CD14-positive monocyte (primary cell): ENCODE data around the gene RFTN2. TPM values are rescaled to one million over a fixed set of nuclear protein-coding genes. Genes with fewer than 3 reads are reported as not detected.

Experiments used
- DNase-seq, 3 donors: peaks; one replicate each; pipeline ENCODE4 v3.0.0-alpha.2; 2011 to 2022
- H2AFZ ChIP-seq: 2 replicates; pipeline ENCODE4 v1.6.0; 2012; ENCODE audit warnings: mild to moderate bottlenecking, low read depth, low read length, inconsistent platforms; ENCODE audit not compliant: insufficient read depth, poor library complexity, severe bottlenecking
- H3K27ac ChIP-seq, 2 donors: 1 replicate in 1 of 2; 2 replicates in 1 of 2; pipeline ENCODE4 v1.5.1; 2012 to 2013; ENCODE audit warnings: low read length in 2 of 2, control low read depth in 1 of 2, inconsistent platforms in 1 of 2, low read depth in 1 of 2, mild to moderate bottlenecking in 1 of 2
- H3K27me3 ChIP-seq, 2 donors: one replicate each; pipeline versions ENCODE4 v1.6.0 to v1.6.1; 2011 to 2013; ENCODE audit warnings: low read length in 2 of 2; ENCODE audit not compliant: control insufficient read depth in 2 of 2, insufficient read depth in 2 of 2
- H3K36me3 ChIP-seq, 2 donors: replicated peaks in 1 of 2; 1 replicate in 1 of 2; 2 replicates in 1 of 2; pipeline versions ENCODE4 v1.5.1 to v1.6.1; 2012 to 2013; ENCODE audit warnings: low read length in 2 of 2, control low read depth in 1 of 2, inconsistent platforms in 1 of 2, mild to moderate bottlenecking in 1 of 2; ENCODE audit not compliant: insufficient read depth in 2 of 2, control insufficient read depth in 1 of 2
- H3K4me1 ChIP-seq, 2 donors: 1 replicate in 1 of 2; 2 replicates in 1 of 2; pipeline versions ENCODE4 v1.5.1 to v1.6.1; 2012 to 2013; ENCODE audit warnings: low read length in 2 of 2, control low read depth in 1 of 2, inconsistent platforms in 1 of 2, mild to moderate bottlenecking in 1 of 2, moderate library complexity in 1 of 2; ENCODE audit not compliant: insufficient read depth in 2 of 2, control insufficient read depth in 1 of 2
- H3K4me2 ChIP-seq: replicated peaks from 2 replicates; pipeline ENCODE3; 2012; ENCODE audit warnings: low read length, moderate library complexity, mild to moderate bottlenecking; ENCODE audit not compliant: poor library complexity, severe bottlenecking; ENCODE audit errors: extremely low read depth
- H3K4me3 ChIP-seq, 3 experiments: fragments of 200-600 bp in 1 of 3; sonication (generic) in 1 of 3; replicated peaks in 1 of 3; 1 replicate in 2 of 3; 2 replicates in 1 of 3; pipeline ENCODE4 v1.5.1; 2011 to 2013; ENCODE audit warnings: low read length in 3 of 3, mild to moderate bottlenecking in 3 of 3, control low read depth in 2 of 3, low read depth in 2 of 3, inconsistent platforms in 1 of 3, moderate library complexity in 1 of 3
- H3K79me2 ChIP-seq: 2 replicates; pipeline ENCODE4 v1.6.0; 2012; ENCODE audit warnings: mild to moderate bottlenecking, control low read depth, inconsistent platforms, low read length, moderate library complexity; ENCODE audit not compliant: insufficient read depth
- H3K9ac ChIP-seq: 2 replicates; pipeline ENCODE4 v1.6.0; 2017; ENCODE audit warnings: low read length, mild to moderate bottlenecking; ENCODE audit not compliant: insufficient read depth, poor library complexity, severe bottlenecking
- H3K9me3 ChIP-seq, 2 donors: replicated peaks in 1 of 2; 1 replicate in 1 of 2; 2 replicates in 1 of 2; pipeline versions ENCODE4 v1.5.1 to v1.6.1; 2012 to 2013; ENCODE audit warnings: low read length in 2 of 2, control low read depth in 1 of 2; ENCODE audit not compliant: control insufficient read depth in 1 of 2, insufficient read depth in 1 of 2
- H4K20me1 ChIP-seq: 2 replicates; pipeline ENCODE4 v1.6.0; 2012; ENCODE audit warnings: mild to moderate bottlenecking, low read length, control low read depth, moderate library complexity; ENCODE audit not compliant: insufficient read depth
- H3K27ac Mint-ChIP-seq, 7 donors: one replicate each; pipeline ENCODE4 v1.8.0; 2020; ENCODE audit warnings: mild to moderate bottlenecking in 7 of 7, mixed read lengths in 7 of 7, moderate library complexity in 6 of 7, inconsistent platforms in 2 of 7
- H3K27me3 Mint-ChIP-seq, 3 donors: one replicate each; pipeline ENCODE4 v1.8.0; 2021 to 2022; ENCODE audit warnings: low read depth in 3 of 3, mild to moderate bottlenecking in 3 of 3, mixed read lengths in 3 of 3, moderate library complexity in 3 of 3, inconsistent platforms in 1 of 3
- H3K36me3 Mint-ChIP-seq, 2 donors: one replicate each; pipeline ENCODE4 v1.8.0; 2020; ENCODE audit warnings: mixed read lengths in 2 of 2, inconsistent platforms in 1 of 2, mild to moderate bottlenecking in 1 of 2
- H3K4me1 Mint-ChIP-seq: one replicate; pipeline ENCODE4 v1.8.0; 2020; ENCODE audit warnings: mild to moderate bottlenecking, mixed read lengths
- H3K4me3 Mint-ChIP-seq, 2 donors: one replicate each; pipeline ENCODE4 v1.8.0; 2020; ENCODE audit warnings: mild to moderate bottlenecking in 2 of 2, mixed read lengths in 2 of 2, moderate library complexity in 1 of 2
- H3K9me3 Mint-ChIP-seq, 7 donors: one replicate each; pipeline ENCODE4 v1.8.0; 2020 to 2022; ENCODE audit warnings: mixed read lengths in 7 of 7, mild to moderate bottlenecking in 6 of 7, moderate library complexity in 6 of 7, inconsistent platforms in 2 of 7
- WGBS: methylation state at CpG from one replicate; pipeline ENCODE4 v1.1.5; 2013; ENCODE audit warnings: missing lambda C conversion rate; ENCODE audit not compliant: insufficient coverage; 5-methylcytosine and 5-hydroxymethylcytosine counted together
- intact Hi-C, 2 donors: fragments of 100-400 bp; cut with micrococcal nuclease; formaldehyde crosslinking; loops; one replicate each; pipeline versions ENCODE4 v1.15.0 to v1.15.1; 2023
- polyA plus RNA-seq, 3 donors: library from polyadenylated mRNA; depleted of rRNA in 1 of 3; unstranded in 2 of 3; stranded (reverse) in 1 of 3; fragments of 300-500 nt in 2 of 3; fragments of >200 nt in 1 of 3; fragmentation: Illumina TruSeq in 2 of 3; gene quantifications; 1 replicate in 2 of 3; 2 replicates in 1 of 3; pipeline ENCODE4 v1.2.3, GENCODE V29; 2012 to 2021
- TF ChIP-seq, protein P1 (sequence below): fragments of 200-600 bp; IDR thresholded peaks from one replicate; pipeline ENCODE4 v1.8.0; 2022; ENCODE audit warnings: antibody characterized with exemption, mild to moderate bottlenecking

RFTN2 gene
- polyA plus RNA-seq, 3 donors, result 0.02 TPM; not detected in 2

DNA sequence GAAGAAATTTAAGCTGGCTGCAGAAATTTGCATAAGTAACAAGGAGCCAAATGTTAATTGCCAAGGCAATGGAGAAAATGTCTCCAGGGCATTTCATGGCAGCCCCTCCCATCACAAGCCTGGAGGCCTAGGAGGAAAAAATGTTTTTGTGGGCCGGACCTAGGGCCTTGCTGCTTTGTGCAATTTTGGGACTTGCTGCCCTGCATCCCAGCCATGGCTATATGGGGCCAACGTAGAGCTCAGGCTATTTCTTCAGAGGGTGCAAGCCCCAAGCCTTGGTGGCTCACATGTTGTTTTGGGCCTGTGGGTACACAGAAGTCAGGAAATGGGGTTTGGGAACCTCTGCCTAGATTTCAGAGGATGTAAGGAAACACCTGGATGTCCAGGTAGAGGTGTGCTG lies 101.8 kb downstream of the RFTN2 start:
- peaks cover 9 to 10% of the 10 kb centered on the region in 2 donors for H3K9me3 ChIP-seq
- H3K4me1 ChIP-seq, result no peaks in the 10 kb centered on the region
- H3K79me2 ChIP-seq, result no peaks in the 10 kb centered on the region
- TF ChIP-seq, protein P1, sequence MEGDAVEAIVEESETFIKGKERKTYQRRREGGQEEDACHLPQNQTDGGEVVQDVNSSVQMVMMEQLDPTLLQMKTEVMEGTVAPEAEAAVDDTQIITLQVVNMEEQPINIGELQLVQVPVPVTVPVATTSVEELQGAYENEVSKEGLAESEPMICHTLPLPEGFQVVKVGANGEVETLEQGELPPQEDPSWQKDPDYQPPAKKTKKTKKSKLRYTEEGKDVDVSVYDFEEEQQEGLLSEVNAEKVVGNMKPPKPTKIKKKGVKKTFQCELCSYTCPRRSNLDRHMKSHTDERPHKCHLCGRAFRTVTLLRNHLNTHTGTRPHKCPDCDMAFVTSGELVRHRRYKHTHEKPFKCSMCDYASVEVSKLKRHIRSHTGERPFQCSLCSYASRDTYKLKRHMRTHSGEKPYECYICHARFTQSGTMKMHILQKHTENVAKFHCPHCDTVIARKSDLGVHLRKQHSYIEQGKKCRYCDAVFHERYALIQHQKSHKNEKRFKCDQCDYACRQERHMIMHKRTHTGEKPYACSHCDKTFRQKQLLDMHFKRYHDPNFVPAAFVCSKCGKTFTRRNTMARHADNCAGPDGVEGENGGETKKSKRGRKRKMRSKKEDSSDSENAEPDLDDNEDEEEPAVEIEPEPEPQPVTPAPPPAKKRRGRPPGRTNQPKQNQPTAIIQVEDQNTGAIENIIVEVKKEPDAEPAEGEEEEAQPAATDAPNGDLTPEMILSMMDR, result no peak
- H3K27ac ChIP-seq, result no peak overlapping the region
- no peaks in the 10 kb centered on the region for H3K4me1 Mint-ChIP-seq
- no peaks in the 10 kb centered on the region for H3K27me3 ChIP-seq
- H3K36me3 Mint-ChIP-seq, result peaks cover 7 to 17% of the 10 kb centered on the region in 2 donors
- peaks cover 15 to 30% (median 21%) of the 10 kb centered on the region in 7 donors for H3K9me3 Mint-ChIP-seq
- H3K27me3 Mint-ChIP-seq, result peaks cover 0 to 2% (median 0%) of the 10 kb centered on the region in 3 donors
- no peak overlapping the region for H3K4me3 Mint-ChIP-seq
- intact Hi-C loops, result no loop called here
- H3K4me3 ChIP-seq, result no peak overlapping the region
- no peak overlapping the region for H3K9ac ChIP-seq
- no peaks in the 10 kb centered on the region for H4K20me1 ChIP-seq
- no peak overlapping the region for H2AFZ ChIP-seq
- H3K27ac Mint-ChIP-seq, result no peak overlapping the region
- H3K36me3 ChIP-seq, result peaks cover 0 to 7% of the 10 kb centered on the region in 2 donors
- 100% methylated on average over 2 of the region's 2 CpGs for WGBS
- no peak overlapping the region for H3K4me2 ChIP-seq
- no peak for DNase-seq

DNA sequence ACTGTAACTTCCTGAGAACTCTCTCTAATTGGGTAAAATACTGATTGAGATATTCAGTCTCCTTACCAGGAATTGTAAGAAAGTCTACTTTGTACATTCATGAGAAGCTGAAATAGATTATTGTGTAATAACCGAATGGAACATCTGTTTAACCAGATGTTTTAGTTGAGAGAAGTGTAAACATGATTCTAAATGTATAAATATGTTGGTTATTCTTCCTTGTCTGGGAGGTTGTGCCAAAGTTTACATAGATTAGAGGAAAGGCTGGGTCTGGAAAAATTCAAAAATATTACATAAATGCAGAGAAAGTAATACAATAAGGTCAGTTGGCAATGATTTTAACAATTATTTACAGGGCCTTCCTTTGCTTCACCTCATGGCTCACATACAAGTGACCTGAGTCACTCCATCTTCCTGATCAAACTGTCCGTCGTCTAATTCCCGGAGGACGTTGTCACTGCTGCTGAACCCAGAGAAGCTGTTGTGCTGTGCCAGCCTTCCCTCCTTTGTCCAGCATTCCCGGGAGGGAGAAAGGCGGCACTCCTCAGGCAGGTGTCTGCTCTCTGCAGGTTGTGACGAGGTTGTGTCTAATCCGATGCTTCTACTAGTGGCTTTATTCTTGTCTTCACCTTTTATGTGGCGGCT lies 103.6 kb downstream of the RFTN2 start:
- intact Hi-C loops, result no loop called here
- H3K9me3 Mint-ChIP-seq, result peaks cover 15 to 30% (median 21%) of the 10 kb centered on the region in 7 donors
- no peak overlapping the region for H3K27ac ChIP-seq
- no peaks in the 10 kb centered on the region for H3K27me3 ChIP-seq
- H3K4me1 Mint-ChIP-seq, result no peaks in the 10 kb centered on the region
- H3K9ac ChIP-seq, result no peak overlapping the region
- no peak overlapping the region for H3K4me2 ChIP-seq
- H3K9me3 ChIP-seq, result peaks cover 9 to 10% of the 10 kb centered on the region in 2 donors
- peaks cover 0 to 7% of the 10 kb centered on the region in 2 donors for H3K36me3 ChIP-seq
- TF ChIP-seq, protein P1, result no peak
- peak overlapping the region in 1 of 7 donors; percentile 41 for H3K27ac Mint-ChIP-seq
- whole genome bisulfite sequencing, result 89% methylated on average over 8 of the region's 10 CpGs
- peaks cover 0 to 2% (median 0%) of the 10 kb centered on the region in 3 donors for H3K27me3 Mint-ChIP-seq
- no peaks in the 10 kb centered on the region for H3K79me2 ChIP-seq
- no peak for DNase-seq
- no peaks in the 10 kb centered on the region for H4K20me1 ChIP-seq
- peaks cover 9 to 25% of the 10 kb centered on the region in 2 donors for H3K36me3 Mint-ChIP-seq
- no peak overlapping the region for H3K4me3 Mint-ChIP-seq
- no peak overlapping the region for H3K4me3 ChIP-seq
- H3K4me1 ChIP-seq, result no peaks in the 10 kb centered on the region
- no peak overlapping the region for H2AFZ ChIP-seq
